Stimulated activated CD4-positive, alpha-beta T cell treated with anti-CD3 and anti-CD28 coated beads, Interleukin-15, amount 100 ng/mL, for 24 hours (primary cell): ENCODE measurements around the gene C6orf15.
A peak's percentile ranks its signal among the peaks of the same experiment; 100 is the strongest.

Source experiments
- DNase-seq: peaks from one replicate; pipeline ENCODE4 v3.0.0-alpha.2; 2020

Gene C6orf15

GRCh38 chr6:31129130-31129529 is 16.8 kb upstream of the C6orf15 start:
- DNase-seq: no peak

- DNase-seq: peak; percentile 79
Measured at GRCh38 chr6:31128093-31128676, 15.8 kb upstream of the C6orf15 start.

- DNase-seq: no peak
Measured at GRCh38 chr6:31126396-31127175, 14.2 kb upstream of the C6orf15 start.

- no peak for DNase-seq
Measured at GRCh38 chr6:31125586-31126363, 13.4 kb upstream of the C6orf15 start.

GRCh38 chr6:31125162-31125561 is 12.8 kb upstream of the C6orf15 start:
- DNase-seq: no peak

GRCh38 chr6:31122791-31123706 is 10.7 kb upstream of the C6orf15 start:
- no peak for DNase-seq

- no peak for DNase-seq
Measured at GRCh38 chr6:31121131-31121790, 8.9 kb upstream of the C6orf15 start.

GRCh38 chr6:31120151-31120915 is 8.0 kb upstream of the C6orf15 start, which contains the start of gene CDSN:
Gene CDSN, minus strand, starts transcription at chr6:31120446. Its CDS starts 27 bp downstream, at chr6:31120419.
- DNase-seq: no peak

GRCh38 chr6:31118178-31118577 is 5.8 kb upstream of the C6orf15 start:
- DNase-seq: no peak

GRCh38 chr6:31116661-31117385 is 4.4 kb upstream of the C6orf15 start:
- DNase-seq: no peak

- DNase-seq: no peak
Measured at GRCh38 chr6:31115941-31116560, 3.7 kb upstream of the C6orf15 start.

- DNase-seq: no peak
Measured at GRCh38 chr6:31114970-31115849, 2.8 kb upstream of the C6orf15 start.

- no peak for DNase-seq
Measured at GRCh38 chr6:31114541-31114878, 2.1 kb upstream of the C6orf15 start, which contains the start of gene PSORS1C1. Gene PSORS1C1, plus strand, starts transcription at chr6:31114800. Its CDS starts 14,833 bp downstream, at chr6:31129633.

- DNase-seq: no peak
Measured at GRCh38 chr6:31113861-31114540, 1.6 kb upstream of the C6orf15 start.

- no peak for DNase-seq
Measured at GRCh38 chr6:31111712-31112111, 663 bp downstream of the C6orf15 start.

- no peak for DNase-seq
Measured at GRCh38 chr6:31110825-31111582, 1.4 kb downstream of the C6orf15 start.

GRCh38 chr6:31107052-31107451 is 5.3 kb downstream of the C6orf15 start:
- DNase-seq: no peak

GRCh38 chr6:31103136-31103535 is 9.2 kb downstream of the C6orf15 start:
- no peak for DNase-seq
